RWPE1 (cell line): Measurements from ENCODE around the gene CARMIL1.

Experiments used
- CTCF ChIA-PET: fragments of 350-600 bp; sonication (Branson Sonifier 250); formaldehyde crosslinking; extraction: SDS; loops from one replicate; lab custom pipeline; 2021; lab: Yijun Ruan, JAX
- POLR2A ChIA-PET: fragments of 400-600 bp; formaldehyde crosslinking; extraction: SDS; loops from one replicate; lab custom pipeline; 2020; ENCODE audit warnings: antibody characterized with exemption; ENCODE audit not compliant: low non-redundant PET; lab: Yijun Ruan, JAX
- DNase-seq: peaks from one replicate; pipeline ENCODE4 v3.0.0; 2012; ENCODE audit warnings: low spot score
- H3K27ac ChIP-seq: fragments of 450-650 bp; 2 replicates; pipeline ENCODE4 v1.5.1; 2017
- CTCF ChIP-seq: fragments of 450-650 bp; conservative IDR thresholded peaks from 2 replicates; pipeline ENCODE4 v1.5.1; 2017; ENCODE audit warnings: low read depth, mild to moderate bottlenecking

Gene CARMIL1

DNA sequence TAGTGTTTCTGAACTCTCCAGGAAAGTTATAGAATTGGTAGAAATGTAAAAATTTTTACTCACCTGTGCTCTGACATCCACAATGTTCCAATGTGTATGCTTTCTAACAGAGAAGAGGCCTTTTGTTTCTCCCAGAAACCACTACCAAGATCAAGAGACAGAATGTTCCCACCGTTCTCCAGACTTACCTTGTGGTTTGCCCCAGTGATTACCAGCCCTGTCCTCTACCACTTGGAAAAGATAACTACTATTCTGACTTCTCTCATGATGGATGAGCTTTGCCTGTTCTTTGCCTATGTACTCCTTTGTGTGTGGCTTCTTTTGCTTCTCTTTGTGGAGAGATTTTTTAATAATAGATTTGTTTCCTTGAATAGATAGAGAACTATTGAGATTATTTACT, 199.8 kb downstream of the CARMIL1 start:
- no peak for DNase-seq
- CTCF ChIA-PET, result interaction anchor here (0.5 kb wide), 1 partner anchor 12 kb away, joined by 3 read pairs; no protein-coding TSS in a partner anchor
- TF ChIP-seq CTCF, result no peak
- H3K27ac ChIP-seq, result no peak overlapping the region
- POLR2A ChIA-PET, result interaction anchor here (0.8 kb wide), 1 partner anchor 200 kb away, joined by 3 read pairs; the partner anchor contains the start of gene CARMIL1

DNA sequence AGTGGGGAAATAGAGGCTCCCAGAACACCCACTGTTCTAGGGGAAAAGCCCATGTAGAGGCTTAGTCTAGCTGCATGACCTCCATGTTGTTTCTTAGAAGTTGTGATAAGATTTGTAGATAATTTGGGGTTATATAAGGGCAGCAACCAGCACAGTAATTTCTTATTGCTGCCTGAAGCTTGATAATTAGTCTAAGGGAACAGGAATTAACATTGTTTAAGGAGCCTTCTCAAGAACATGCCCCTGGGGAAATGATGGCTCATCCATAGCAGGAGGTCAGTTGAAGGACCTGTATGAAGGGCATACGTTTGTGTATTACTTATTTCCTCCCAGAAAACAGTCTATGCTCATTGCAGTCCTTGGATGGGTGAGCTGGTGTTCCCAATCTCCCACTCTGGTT, 202.1 kb downstream of the CARMIL1 start:
- H3K27ac ChIP-seq, result no peak overlapping the region
- no peak for TF ChIP-seq CTCF
- POLR2A ChIA-PET, result no interaction called here
- CTCF ChIA-PET, result interaction anchor here (0.6 to 1.0 kb wide), 2 partner anchors 8 to 93 kb away, joined by 3 read pairs; no protein-coding TSS in a partner anchor
- DNase-seq, result no peak

- DNase-seq, result no peak
- CTCF ChIA-PET, result no interaction called here
- TF ChIP-seq CTCF, result no peak
- H3K27ac ChIP-seq, result no peak overlapping the region
- POLR2A ChIA-PET, result no interaction called here
Observed at GRCh38 chr6:25482996-25483395, 203.8 kb downstream of the CARMIL1 start.

DNA sequence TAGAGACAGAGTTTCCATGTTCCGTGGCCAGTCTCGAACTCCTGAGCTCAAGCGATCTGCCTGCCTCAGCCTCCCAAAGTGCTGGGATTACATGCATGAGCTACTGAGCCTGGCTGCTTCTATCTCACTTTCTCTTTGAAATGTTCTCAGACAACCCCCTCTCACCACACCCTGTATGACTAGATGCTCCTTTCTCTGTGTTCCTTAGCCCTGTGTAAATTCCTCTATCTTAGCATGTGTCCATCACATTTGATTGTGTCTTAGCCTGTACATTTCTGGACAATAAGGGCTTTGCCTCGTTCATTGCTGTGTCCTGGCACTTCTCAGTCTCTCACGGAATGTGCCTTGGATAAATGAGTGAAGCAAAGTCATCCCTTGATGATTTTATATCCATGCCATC, 204.8 kb downstream of the CARMIL1 start:
- no peak overlapping the region for H3K27ac ChIP-seq
- CTCF ChIA-PET, result interaction anchor here (0.6 to 1.1 kb wide), 3 partner anchors 72 to 241 kb away, joined by 3 to 4 read pairs (median 4); no protein-coding TSS in a partner anchor
- POLR2A ChIA-PET, result no interaction called here
- DNase-seq, result no peak
- no peak for TF ChIP-seq CTCF

- no peak overlapping the region for H3K27ac ChIP-seq
- ChIA-PET CTCF (interaction anchor here (0.6 kb wide), 1 partner anchor 435 kb away, joined by 3 read pairs; no protein-coding TSS in a partner anchor), POLR2A (no interaction called here)
- TF ChIP-seq CTCF, result no peak
- DNase-seq, result no peak
Observed at GRCh38 chr6:25484900-25485299, 205.7 kb downstream of the CARMIL1 start.

GRCh38 chr6:25485821-25486534, 206.8 kb downstream of the CARMIL1 start:
- no peak for DNase-seq
- no peak overlapping the region for H3K27ac ChIP-seq
- no peak for TF ChIP-seq CTCF
- ChIA-PET POLR2A (no interaction called here), CTCF (no interaction called here)
